ENCODE measurements around the gene ZSCAN20.

ZSCAN20 gene

GRCh38 chr1:33445108-33445507 is 27.3 kb upstream of the ZSCAN20 start:
- no peak for DNase-seq

DNA sequence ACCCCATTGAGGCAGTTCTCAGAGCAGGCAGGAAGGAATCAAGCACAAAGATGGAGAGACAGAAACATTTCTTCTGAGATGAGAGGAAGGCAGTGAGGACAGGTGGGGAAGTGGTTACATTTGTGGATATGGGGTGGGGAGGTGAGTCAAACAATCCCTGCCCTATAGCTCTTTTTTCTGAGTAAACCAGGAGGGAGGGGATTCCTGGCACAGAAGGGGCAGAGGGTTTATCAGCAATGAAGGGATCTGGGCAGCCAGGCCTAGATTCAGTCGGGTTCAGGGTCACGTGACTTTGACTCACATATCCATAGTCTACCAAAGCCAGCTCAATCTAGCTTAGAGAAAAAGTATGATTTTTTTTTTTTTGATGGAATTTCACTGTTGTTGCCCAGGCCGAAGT is 25.9 kb upstream of the ZSCAN20 start:
- no peak for DNase-seq

DNA sequence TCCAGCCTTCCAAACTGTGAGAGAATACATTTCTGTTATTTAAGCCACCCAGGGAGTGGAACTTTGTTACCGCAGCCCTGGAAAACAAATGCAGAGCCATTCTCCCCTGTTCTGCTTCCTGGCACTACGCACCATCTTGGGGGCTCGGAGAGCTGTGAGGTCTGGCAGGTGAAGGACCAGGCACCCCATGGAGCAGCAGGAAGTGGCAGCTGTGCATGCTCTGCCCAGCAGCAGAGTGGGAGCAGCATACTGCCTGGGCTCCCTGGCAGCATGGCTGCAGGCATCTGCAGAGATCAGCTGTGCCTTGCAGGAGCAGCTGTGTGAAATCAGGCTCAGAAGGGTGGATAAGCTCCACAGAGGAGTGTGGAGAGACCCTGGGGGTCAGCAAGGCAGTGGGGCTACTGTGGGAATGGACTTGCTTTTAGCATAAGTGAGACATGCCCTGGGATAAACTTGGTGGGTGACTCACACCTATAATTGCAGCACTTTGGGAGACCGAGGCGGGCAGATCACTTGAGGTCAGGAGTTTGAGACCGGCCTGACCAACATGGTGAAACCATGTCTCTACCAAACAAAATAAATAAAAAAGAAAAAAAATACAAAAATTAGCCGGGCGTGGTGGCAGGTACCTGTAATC is 17.7 kb upstream of the ZSCAN20 start:
- DNase-seq = no peak

- DNase-seq = peak; percentile 50
These were observed 16.6 kb upstream of the ZSCAN20 start for GRCh38 chr1:33455539-33456501.

DNA sequence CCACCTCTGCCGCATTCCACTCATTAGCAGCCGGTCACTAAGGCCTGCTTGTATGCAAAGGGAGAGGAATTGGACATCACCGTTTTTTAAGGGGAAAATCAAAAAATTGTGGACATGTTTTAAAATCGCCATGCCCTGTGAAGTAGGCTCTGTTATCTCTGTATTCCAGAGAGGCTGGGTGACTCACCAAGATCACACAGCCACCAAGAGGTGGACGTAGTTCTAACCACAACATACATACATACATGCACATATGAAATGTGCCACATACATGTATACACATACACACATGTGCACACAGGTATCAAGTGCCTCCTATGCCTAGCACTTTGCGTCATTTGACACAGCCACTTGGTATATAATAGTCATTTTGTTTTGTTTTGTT is 16.0 kb upstream of the ZSCAN20 start:
- DNase-seq = no peak

DNA sequence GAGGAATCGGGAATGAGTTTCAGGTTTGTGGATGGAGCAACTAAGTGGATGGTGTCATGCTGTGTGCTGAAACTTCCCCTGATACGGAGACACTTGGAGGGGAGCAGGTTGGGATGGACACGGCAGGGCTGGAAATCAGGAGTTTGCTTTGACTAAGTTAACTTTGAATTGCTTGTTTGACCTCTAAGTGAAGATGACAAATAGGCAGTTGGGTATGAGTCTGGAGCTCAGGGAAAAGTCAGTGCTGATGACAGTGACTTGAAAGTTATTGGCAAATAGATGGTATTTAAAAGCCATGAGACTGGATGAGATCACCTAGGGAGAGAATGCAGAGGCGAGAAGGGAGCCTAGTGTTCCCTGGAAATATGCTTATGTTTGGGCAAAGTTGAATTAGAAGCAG is 12.8 kb upstream of the ZSCAN20 start:
- no peak for DNase-seq

DNA sequence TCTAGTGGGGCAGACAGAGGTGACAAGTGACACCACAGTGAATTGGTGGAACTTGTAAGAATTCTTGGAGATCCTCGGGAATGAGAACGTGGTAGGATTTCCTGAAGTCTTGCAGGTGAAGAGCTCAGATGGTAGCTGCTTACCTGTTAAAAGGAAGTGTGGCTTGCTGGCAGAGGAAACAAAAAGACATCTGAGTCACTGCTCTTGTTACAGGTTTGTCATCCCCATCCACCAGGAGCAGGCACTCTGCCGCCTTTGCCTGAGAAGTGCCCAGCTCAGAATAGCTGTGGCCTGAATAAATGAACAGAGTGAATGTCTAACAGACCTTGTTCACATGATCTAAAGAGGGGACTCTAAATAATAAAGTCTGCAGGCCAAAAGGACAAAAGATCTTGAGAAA is 12.3 kb upstream of the ZSCAN20 start:
- DNase-seq = no peak

DNA sequence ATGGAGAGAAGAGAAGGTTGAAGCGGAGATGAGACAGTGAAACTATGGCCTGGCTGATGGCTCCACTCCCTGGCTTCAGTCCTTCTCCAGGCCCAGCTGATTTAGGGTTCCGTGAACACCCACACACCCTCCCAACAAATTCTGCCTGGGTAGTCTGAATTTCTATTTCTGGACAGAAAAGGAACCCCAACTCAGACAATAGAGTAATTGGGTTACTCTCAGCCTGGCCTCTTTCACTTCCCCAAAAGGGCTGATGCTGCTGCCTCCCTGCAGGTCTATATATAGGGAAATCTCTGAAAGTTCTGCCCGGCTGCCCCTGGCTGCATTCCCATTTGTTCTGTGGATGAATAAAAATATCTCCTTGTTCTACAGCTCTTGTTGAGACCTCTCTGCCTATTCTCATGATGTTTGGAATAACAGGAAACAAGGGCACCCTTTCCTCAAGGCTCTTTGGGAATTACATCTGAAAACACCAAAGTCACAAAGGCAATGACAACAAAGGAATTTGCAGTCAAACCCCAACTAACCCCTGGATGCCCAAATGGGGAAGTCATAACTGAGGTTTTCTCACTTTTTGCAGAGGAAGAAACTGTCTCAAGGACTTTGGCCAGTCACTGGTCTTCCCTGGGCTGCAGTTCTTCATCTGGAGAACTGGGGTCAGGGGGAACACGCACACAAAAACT is 11.4 kb upstream of the ZSCAN20 start:
- no peak for DNase-seq

GRCh38 chr1:33462405-33463164 is 9.9 kb upstream of the ZSCAN20 start:
- no peak for DNase-seq

DNA sequence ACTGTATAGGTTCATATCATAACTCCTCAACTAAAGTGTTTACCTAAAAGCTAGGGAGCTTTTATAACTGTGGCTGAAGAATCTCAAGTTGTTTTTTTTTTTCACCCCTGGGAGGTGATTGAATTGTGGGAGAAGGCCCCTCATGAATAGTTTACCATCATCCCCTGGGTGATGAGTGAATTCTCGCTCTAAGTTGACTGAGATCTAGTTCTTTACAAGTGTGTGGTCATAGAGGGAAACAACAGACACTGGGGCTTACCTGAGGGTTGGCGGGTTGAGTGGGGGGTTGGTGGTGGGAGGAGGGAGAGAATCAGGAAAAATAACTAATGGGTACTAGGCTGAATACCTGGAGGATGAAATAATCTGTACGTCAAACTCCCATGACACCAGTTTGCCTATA is 7.9 kb upstream of the ZSCAN20 start:
- DNase-seq = no peak

- no peak for DNase-seq
These were observed 7.1 kb upstream of the ZSCAN20 start for GRCh38 chr1:33465316-33465715.

GRCh38 chr1:33466159-33466558 is 6.3 kb upstream of the ZSCAN20 start:
- no peak for DNase-seq

- DNase-seq = no peak
These were observed 4.4 kb upstream of the ZSCAN20 start for GRCh38 chr1:33468011-33468410.

GRCh38 chr1:33468531-33468930 is 3.9 kb upstream of the ZSCAN20 start:
- DNase-seq = no peak

DNA sequence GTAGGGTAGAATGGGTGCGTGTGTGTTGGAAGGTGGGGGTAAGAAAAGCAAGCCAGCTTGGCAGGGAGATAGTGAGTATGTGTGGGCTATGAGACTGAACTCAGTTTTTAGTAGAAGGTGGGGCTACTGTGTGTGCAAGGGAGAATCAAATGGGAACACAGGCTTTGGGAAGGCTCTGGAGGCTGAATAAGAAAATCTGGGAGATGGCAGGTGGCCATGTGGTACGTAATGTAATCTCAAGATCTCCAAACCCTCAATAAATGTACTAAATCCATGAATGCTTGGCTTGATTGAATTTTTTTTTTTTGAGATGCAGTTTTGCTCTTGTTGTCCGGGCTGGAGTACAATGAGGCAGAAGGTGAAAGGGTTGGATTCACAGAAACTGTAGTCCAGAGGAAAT is 3.5 kb upstream of the ZSCAN20 start:
- DNase-seq = no peak

- no peak for DNase-seq
These were observed 2.8 kb upstream of the ZSCAN20 start for GRCh38 chr1:33469691-33470090.

GRCh38 chr1:33470495-33471012 is 1.9 kb upstream of the ZSCAN20 start:
- DNase-seq = peak; percentile 68

DNA sequence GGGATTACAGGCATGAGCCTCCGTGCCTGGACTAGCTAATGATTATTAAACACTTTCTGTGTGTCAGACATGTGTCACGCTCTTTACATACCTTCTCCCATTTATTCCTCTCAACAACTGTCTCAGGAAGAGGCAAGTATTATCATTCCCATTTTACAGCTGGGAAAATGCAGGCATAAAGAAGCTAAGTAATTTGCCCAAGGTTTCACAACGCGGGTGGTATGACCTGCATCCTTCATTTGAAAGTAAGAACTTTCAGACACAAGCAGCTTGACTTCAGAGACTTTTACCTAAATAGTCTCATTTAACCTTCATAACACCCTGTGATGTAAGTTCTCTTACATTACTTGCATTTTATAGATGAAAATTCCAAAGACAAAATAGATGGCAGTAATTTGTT is 1.0 kb upstream of the ZSCAN20 start:
- no peak for DNase-seq

DNA sequence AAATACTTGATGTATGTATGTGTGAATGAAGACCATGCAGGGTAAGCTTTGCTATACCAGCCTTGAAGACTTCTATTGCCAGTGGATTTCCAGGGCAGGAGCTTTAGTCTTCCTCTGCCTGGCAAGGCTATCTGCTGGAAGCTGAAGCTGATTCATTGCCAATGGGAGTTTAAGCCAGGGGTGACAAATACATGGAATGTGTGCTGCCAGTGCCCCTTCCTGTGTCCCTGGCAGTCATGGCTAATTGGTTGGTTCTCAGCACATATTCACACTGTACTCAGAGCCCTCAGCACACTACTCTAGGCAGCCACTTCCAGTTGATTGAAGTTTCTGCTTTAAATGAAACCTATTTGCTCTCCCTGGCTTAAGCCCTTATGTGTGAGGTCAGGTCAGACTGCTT is 1.5 kb downstream of the ZSCAN20 start:
- DNase-seq = no peak

GRCh38 chr1:33477451-33477850 is 5.0 kb downstream of the ZSCAN20 start:
- no peak for DNase-seq

GRCh38 chr1:33482412-33482811 is 10.0 kb downstream of the ZSCAN20 start:
- no peak for DNase-seq

DNA sequence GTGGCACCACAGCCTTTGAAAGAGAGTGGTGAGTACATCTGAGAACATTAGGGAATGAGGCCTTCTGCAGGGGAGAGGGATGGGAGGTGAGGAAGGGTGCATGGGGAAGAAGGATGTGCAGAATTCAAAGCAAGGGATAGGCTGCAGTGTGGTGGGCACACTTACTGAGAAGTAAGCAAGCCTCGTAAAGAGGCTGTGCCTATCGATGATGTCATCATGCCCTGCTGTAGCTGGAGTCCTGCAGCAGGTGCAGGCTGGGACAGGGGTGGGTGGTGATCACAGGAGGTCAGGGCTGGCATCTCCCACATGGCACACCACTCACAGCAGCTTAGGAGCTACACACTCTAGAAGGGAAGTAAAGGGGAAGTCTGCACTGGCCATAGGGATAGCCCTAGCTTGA is 16.2 kb downstream of the ZSCAN20 start:
- no peak for DNase-seq

GRCh38 chr1:33494929-33495328 is 22.5 kb downstream of the ZSCAN20 start:
- DNase-seq = no peak
